Fibroblast of skin of right quadriceps (primary cell): Measurements from ENCODE around the gene EPHA1.
A peak's percentile ranks its signal among the peaks of the same experiment; 100 is the strongest.

ENCODE experiments used
- DNase-seq: peaks from one replicate; pipeline ENCODE4 v3.0.0-alpha.2; 2013

The EPHA1 gene

DNA sequence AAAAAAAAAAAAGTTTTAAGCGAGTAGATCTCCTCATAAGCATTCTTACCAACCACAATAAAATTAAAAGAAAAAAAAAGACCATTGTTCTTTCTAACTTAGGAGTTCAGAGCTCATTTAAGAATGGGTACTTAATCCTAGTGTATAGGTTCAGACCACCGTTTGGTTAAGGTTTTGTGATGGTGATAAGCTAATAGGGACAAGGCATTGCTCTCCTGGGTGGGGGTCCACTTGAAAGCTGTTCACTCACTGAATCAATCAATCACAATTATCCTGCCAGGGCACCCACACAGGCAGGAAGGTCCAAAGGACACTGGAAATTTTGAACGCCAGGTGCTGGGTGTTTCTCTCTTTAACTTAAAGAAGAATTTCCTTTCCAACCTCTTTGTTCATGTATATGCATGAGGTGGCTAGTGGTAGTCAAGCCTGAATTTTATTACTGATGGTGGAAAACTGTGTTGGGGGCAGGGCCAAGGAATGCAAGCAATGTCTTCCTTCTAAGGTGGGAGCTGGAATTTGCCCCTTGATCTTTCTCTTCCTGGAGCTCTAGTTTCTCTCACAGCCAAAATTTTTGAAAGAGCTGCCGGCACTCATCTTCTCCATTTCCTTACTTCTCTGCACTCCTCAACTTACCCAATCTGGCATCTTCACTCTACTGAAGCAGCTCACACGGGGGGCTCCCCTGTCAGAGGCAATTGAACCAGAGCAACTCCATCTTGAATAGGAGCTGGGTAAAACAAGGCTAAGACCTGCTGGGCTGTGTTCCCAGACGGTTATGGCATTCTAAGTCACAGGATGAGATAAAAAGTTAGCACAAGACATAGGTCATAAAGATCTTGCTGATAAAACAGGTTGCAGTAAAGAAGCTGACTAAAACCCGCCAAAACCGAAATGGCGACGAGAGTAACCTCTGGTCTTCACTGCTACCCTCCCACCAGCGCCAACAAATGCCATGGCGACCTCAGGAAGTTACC is 38.7 kb downstream of the EPHA1 start:
- DNase-seq: no peak

DNA sequence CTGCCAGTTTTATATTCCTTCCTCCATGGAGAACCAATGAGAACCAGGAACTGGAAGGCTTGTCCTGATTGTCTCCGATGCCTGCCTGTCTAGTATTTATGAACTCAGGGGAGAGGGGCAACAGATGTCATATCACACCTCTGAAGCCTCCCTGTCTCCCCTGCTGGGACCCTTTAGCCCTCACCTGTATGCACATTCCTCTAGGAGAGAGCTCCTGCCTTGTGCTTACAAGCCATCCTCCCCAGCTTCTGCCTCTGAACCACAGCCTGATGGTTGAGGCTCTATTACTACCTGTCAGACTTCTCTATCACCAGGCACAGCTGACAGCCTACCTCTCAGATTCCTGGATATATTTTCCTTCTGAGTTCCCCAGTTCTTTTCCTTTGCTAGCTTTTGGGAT is 40.3 kb downstream of the EPHA1 start:
- DNase-seq: no peak

DNA sequence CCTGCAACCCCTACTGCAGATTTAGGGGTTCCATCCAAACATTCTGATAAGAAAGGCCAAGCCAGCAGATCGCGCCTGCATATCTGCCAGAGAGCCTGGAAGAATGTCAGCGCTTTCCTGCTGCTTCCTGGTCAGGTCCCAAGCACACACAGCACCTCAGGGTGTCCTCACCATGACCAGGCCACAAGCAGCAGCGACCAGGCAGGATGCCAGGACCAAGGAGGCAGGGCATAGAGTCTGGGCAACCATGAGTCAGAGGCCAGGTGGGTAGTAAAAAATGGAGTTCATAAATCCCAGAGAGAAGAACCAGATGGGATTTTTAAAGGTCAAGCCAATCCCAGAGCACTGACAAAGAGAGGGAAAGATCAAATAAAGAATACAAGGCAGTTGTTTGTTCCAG is 40.7 kb downstream of the EPHA1 start:
- DNase-seq: no peak

DNA sequence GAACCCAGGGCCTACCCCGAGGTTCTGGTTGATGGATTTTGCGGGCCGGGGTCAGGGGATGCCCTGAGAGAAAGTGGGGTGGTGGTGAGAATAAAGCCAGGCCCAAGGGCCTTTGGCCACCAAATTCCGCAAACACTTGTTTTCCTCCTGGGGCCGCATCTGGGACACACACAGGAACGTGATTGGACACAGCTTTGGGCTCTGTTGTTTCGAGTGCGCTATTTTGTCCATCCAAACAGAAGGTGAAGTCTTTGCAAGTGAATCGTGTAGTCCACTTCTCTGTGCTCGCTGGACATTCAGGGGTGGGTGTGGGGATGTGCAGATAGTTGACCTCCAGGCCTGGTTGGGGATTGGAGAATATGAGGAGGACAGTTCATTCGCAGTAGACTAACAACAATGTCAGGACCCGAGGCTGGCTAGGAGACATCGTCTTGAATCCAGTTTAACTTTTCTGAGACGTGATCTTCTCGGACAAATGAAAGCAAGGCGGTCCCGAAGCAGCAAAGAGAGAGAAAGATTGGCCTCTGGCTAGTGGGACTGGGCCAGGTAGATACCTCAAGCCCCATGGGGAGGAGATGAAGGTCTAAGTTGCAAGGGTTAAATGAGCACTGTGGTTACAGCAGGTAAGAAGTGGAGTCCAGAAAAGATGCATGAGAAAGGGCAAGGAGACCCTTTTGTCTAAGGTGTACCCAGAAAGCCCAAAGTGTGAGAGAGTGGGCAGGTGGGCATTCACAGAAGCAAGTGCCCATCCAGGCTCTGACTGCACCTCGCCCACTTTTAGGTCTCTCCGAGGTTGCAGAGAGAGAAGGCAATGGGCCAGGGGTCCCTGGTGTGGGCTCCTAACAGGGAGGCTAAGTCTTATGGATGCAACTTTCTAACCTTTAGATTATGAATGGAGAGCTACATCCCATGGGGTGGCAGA is 45.4 kb downstream of the EPHA1 start:
- no peak for DNase-seq

DNA sequence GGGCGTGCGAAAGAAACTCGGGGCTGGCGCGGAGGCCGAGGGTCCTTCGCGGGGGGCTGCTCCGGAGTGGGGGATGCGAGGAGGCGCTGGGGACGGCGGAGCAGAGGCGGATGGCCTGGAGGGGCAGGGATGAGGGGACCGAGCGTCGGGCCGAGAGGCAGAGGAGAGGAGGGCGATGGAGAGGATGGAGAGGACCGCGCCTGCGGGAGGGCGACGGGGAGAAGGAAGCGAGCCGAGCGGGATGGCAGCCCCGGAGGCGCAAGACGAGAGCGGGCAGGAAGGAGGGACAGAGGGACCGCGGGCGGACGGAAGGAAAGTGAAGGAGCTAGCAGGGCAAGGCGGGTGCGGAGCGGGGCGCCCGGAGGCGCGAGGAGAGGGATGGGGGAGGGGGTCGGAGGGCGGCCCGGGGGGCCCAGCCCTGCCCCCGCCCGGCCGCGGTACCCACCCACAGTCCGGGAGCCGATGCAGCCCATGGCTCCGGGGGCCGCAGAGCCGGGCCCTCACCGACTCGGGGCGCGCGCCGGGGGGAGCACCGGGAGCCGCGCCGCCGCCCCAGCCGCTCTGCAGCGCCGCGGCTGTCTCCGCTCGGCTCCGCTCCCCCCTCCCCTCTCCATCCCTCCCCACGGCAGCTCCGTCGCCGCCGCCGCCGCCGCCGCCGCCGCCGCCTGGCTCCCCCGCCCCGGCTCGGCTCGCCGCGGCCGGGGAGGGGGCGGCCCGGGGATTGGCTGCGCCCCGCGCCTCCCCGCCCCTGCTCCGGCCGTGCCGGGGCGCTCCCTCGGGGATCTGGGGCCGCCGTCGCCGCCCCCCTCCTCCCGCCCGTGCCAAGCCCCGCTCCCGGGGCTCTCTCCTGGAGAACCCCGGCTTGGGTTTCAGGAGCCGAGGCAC is 46.3 kb downstream of the EPHA1 start, which contains the start of gene FAM131B:
TSS of gene FAM131B (minus strand) at position 583 of the 885 bp plus-strand sequence. CDS start at position 473, 110 bp downstream.
- DNase-seq: no peak

DNA sequence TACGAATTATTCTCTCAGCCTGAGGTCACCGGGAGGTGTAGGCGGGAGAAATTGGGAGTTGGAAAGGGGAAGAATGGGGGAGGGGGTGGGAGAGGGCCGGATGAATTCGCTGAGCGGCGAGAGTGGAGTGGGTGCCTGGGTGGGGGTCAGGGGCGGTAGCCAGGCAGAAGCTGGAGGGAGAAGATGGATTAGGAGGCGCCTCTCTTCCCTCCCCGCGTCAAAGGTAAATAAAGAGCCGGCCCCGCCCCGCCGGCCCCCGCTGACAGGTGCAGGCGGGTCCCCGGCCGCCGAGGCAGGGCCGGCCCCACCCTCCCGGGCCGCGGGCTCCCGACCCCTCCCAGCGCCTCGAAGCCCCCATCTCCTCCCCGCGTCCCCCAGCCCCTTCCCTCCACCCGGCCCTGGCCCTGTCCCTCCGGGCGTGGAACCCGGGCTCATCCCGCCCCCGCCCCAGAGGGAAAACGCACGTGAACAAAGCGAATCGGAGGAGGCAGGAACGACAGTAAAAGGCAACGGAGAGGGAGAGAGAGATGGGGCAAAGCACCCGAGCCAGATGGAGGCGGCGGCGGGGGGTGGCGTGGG is 47.0 kb downstream of the EPHA1 start:
- no peak for DNase-seq

DNA sequence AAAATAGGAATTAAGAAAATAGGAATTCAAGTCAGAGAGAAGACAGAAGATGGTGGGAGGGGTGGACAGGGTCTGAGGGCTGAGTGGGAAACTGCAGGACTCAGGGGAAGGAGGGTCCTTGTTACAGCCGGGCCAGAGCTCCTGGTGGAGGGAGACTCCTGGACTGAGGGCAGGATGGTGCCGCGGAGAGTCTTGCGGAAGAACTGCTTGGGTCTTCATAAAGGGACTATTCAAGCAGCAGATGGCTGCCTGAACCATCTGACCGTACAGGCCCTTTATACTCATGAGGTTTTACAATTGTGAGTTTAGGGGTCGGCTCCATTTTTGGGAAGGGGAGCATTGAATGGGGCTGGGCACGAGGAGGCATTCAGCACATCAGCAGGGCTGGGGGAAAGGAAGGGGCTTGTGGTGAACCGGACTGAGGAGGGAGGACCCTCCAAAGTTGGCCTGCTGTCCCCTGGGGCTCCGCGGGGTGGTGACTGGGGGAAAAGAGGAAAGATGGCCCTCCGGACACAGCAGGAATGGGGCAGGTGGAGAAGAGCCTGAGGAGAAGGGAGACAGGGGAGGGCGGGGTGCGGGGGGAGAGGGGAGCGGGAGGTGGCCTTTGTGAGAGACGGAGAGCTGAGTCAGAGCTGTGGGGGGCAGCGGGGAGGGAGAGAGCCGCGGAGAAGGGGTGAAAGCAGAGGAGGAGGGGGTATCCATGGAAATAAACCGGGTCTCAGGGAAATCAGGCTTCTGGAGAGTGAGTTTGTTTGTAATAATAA is 47.7 kb downstream of the EPHA1 start:
- DNase-seq: no peak

DNA sequence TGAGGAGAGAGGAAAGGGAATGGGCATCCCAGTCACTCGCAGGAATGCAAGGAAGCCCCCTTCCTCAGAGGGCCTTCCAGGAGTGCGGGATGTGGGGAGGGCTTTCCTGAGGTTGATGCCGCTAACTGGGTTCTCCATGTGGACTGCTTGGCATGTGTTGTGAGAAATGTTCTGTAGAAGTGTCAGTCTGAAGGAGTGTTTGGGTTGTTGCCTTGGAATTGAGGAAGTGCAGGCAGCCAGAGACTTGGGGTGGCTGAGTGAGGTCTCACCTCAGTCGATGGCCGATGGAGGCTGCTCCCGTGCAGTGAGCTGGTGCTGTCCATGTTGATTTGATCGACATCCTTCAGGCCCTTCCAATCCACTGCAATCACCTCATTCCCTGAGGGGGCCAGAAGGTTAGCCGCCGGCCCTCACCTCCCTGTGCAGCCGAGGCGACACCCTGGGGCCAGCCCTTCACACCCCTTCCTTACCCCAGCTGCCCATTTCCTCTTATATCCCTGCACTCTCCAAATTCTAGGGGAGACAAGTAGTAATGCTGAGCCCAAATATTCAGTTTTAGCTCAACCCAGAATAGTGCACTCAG is 48.8 kb downstream of the EPHA1 start:
- DNase-seq: no peak

DNA sequence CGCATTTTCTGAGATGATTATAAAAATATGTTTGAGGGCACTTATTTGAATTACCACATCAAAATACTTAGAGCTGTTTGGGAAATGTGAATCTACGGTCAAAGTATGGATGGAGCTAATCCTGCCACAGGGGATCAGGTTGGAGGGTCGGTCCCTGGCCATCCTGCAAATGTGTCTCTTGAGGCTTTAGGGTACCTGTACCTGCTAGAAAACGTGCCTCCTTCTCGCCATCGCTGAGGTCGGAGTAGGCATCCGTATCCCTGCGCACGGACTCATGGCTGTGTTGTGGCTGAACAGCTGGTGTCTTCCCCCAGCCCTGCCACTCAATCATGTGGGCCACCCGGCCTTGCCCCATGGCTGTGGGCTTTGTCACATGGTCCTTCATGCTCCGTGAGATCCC is 50.0 kb downstream of the EPHA1 start:
- no peak for DNase-seq

DNA sequence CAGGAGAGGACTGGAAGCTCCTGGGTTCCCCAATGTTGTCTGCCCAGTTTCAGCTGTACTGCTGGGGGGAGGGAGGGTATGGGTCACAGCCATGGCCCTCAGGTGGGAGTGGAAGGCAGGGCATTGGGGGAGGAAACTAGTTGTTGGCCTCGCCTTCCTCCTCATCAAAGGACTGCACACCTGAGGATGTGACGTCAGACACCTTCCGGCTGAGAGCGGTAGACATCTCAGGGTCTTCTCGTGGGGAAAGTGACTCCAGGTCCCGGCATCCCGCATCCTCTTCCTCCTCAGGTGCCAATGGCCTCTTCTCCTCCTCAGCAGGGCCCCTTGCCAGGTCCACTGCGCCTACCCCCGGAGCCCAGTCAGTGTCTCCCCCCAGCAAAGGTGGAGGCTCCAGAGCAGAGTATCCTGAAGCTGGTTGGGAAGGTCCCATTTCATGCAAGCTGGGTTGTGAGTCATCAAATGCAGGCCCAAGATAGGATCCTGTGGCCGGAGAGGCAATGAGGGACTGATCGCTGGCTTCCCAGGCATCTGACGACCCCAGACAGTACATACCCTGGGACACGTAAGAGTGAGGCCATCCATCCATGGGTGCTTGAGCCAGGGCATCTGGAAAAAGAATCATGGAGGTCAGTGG is 52.1 kb downstream of the EPHA1 start:
- no peak for DNase-seq

DNA sequence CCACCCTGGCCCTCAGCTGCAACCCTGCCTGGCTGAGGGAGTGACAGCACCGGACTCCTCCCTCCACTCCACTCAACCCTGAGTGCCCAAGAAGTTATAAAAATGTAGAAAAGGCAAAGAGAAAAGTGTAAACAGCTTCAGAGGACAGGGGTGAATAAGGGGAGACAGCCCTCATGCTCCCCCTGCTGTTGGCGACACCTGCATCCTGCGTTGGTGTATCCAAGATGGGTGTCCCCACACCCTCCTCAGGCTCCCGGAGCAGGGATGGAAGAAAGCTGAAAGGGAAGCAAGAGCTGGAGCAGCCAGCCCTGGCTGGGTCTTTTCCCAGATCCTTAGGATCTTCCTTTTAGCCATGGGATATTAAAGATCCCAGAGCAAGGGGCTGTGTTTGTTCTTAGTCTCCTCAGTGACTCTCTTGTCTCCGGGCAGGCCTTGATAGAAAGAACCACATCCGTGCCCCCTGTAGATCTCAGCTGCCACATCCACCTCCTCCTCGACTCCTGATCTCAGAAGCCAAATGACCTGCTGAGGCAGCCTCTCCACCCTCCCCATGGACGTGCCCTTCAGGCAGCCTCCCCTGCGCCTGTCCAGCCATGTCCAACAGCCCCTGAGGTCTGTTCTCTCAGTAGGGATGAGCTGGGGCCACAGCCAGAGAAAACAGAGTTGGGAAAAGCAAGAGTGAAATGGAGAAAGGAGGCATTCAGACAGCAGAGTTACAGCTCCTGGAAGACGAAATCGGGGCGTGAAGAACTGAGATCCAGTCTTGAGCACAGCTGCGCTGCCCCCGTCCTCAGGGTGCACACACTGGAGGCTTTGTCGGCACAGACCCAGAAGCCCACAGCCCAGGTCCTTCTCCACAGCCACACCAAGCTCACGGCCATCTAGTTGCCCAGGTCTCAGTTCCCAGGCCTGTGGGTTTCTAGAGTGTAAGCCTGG is 52.9 kb downstream of the EPHA1 start:
- no peak for DNase-seq

DNA sequence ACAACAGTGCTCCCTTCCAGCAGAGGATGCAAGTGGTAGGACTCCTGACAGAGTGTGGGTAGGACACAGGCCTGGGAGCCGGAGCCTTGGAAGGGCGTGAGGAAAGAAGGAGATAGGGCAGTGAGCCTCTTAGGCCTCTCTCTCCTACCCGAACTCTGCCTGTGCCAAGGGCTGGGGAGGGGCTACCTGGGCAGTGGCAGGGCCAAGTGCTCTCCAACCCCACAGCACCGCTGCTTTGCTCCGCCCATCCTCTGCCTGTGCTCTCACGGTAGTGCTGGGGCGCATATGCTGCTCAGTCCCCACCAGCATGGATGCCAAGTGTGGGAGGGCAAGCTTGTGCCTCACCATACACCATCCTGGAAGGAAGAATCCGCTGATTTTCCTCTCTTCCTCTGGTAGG is 53.7 kb downstream of the EPHA1 start:
- DNase-seq: no peak

DNA sequence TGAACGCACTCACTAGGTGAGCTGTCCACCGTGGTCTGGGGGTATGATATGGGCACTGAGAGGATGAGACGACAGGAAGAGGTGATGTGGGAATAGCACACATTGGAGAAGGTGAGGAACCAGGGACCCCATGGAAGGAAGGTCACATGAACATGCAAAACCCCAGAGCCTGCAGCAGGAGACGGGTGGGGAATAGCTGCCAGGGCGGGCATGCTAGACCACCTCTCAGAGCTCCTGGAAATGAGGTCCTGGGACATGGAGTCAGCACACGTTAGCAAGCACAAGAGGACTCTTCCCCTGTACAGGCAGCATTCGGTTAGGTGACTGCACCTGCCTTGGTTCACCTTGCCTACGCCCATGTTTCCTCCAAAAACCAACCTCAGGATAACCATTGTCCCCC is 54.3 kb downstream of the EPHA1 start:
- DNase-seq: no peak

DNA sequence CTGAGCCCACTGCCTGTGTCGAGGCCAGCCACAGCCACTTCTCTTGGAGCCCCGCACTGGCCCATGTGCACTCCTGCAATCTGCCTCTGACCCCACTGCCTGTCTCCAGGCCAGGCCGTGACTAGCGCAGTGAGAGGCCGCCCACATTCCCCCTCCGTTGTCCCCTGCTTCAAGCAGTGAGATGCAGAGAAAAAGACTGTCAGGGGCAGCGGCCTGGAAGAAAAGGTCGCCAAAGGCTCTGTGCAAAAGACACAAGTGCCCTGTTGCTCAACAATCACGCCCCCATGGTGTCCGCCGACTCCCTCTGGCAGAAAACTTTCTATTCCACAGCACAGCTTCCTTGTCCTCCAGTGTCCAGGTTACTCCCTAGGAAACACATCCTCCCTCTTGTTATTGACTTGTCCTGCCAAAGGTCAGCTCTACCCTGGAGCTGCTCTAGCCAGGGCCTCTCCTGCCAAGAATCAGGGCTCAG is 56.1 kb downstream of the EPHA1 start:
- no peak for DNase-seq

DNA sequence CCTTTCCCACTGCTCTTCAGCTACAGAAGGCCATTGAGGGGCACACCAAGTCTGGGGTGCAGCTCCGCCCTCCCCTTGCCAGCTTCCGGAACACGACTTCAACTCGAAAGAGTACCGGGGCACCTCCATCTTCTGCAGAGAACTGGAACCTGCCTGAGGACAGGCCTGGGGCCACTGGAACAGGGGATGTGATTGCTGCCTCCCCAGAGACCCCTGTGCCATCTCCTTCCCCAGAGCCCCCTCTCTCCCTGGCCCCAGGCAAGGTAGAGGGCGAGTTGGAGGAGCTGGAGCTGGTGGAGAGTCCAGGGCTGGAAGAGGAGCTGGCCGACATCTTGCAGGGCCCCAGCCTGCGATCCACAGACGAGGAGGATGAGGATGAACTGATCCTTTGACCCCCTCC is 57.1 kb downstream of the EPHA1 start:
- no peak for DNase-seq

DNA sequence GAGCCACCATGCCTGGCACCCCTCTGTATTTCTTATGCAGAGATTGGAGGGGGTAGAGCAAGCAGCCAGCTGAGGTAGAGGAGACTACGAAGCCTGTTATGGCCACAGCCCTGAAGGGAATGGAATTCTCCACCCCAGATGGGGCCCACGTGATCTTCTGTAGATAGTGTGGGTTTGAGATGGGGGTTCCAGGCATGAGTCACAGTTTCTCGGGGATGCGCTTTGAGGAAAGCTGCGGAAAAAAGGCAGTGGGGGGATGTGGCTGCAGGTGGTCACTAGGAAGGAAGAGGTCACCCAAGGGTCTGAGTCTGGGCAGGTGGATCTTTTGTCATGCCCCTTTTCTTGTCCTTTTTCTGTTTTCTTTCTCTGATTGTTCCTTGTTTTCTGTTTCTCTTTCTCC is 57.6 kb downstream of the EPHA1 start:
- DNase-seq: no peak

DNA sequence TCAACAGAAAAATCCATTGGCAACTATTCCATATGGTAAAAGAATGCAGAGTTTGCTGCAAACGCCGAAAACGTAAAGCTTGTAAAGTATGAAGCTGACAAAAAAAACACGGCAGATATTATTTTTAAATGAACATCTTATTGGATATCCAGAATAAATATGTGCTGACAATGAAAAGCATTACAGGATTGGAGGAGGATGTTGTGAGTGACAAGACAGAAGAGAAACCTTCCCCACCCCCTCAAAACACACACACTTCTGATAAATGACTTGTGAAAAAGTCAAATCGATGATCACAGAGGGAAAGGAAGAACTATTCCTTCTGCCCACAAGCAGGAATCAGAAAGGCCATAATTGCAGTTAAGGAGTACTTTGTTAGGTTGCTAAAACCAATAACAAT is 60.7 kb downstream of the EPHA1 start:
- DNase-seq: no peak

DNA sequence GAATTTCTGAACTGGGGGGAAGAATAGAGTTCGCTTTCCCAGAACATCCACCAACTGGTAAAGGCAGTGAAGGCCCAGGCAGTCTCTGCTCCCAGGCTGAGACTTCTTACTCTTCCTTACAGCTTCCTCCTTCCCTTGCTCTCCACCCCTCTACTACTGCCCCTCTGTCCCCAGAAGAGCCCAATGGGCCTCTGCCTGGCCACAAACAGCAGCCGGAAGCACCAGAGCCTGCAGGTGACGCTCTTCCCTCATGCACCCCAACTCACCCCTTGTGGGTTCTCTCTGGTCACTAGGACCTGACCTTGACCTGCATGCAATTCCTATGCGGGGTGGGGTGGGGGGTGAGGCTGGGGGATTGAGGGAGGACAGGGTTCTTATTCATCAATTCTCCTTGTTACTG is 62.6 kb downstream of the EPHA1 start:
- DNase-seq: no peak

DNA sequence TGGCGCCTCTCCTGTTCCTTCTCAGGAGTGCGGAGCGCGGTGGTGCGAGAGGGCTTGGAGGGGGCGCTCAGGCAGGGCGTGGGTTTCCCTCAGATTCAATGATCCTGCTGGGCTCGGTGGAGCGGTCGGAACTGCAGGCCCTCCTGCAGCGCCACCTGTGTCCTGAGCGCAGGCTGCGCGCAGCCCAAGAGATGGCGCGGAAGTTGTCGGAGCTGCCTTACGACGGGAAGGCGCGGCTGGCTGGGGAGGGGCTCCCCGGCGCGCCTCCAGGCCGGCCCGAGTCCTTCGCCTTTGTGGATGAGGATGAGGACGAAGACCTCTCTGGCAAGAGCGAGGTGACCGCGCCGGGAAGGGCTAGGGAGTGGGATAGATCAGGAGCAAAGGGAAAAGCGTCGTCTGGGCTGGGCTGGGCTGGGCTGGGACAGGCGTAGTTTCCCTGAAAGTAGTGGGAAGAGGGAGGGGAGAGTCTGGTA is 63.2 kb downstream of the EPHA1 start:
- DNase-seq: peak; percentile 36
